ENCODE data around the gene SGF29.

DNA sequence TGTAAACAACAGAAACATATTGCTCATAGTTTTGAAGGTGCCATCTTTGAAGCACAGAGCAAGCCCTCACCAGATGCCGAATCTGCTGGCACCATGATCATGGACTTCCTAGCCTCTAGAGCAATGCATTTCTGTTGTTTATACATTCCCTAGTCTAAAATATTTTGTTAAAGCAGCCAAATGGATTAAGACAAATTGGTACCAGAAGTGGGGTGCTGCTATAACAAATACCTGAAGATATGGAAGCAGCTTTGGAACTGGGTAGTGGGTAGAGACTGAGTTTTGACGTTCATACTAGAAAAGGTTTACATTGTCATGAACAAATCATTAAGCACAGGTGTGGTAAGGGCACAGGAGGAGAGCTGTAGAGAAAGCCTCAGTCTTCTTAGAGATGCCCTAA is 13.6 kb downstream of the SGF29 start:
- no peak for TF ChIP-seq CTCF (conservative IDR thresholded peaks at IDR 0.05 in 1 of 2, IDR thresholded peaks at IDR 0.05 in 1 of 2; ENCODE audit: low read depth in 1 of 2, low read length in 2 of 2)
- TF ChIP-seq EZH2 (IDR thresholded peaks at IDR 0.05; ENCODE audit: low read length, missing control alignments) = no peak
